ENCODE measurements around the gene HSP90AB1.
A peak's percentile ranks its signal among the peaks of the same experiment; 100 is the strongest.

The HSP90AB1 gene

DNA sequence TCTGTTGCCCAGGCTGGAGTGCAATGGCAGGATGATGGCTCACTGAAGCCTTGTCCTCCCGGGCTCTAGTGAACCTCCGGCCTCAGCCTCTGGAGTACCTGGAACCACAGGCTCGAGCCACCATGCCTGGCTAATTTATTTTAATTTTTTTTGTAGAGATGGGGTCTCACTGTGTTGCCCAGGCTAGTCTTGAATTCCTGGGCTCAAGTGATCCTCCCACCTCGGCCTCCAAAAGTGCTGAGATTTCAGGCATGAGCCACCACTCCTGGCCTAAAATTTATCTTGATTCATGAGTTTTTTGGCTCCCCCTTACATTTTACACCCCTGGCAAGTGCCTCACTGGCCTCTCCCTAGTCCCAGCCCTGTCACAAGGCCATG is 26.0 kb upstream of the HSP90AB1 start:
- TF ChIP-seq, protein P1, sequence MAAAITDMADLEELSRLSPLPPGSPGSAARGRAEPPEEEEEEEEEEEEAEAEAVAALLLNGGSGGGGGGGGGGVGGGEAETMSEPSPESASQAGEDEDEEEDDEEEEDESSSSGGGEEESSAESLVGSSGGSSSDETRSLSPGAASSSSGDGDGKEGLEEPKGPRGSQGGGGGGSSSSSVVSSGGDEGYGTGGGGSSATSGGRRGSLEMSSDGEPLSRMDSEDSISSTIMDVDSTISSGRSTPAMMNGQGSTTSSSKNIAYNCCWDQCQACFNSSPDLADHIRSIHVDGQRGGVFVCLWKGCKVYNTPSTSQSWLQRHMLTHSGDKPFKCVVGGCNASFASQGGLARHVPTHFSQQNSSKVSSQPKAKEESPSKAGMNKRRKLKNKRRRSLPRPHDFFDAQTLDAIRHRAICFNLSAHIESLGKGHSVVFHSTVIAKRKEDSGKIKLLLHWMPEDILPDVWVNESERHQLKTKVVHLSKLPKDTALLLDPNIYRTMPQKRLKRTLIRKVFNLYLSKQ (tag by site-specific recombination; IDR thresholded peaks at IDR 0.05; ENCODE audit: borderline replicate concordance) = no peak
- TF ChIP-seq ZNF121 (tag by site-specific recombination; IDR thresholded peaks at IDR 0.05) = peak; percentile 99
- POLR2A ChIA-PET = interaction anchor here (1.2 to 5.7 kb wide), 3 partner anchors 26 to 36 kb away, joined by 3 to 90 read pairs (median 9); partner anchors contain the start of gene HSP90AB1

DNA sequence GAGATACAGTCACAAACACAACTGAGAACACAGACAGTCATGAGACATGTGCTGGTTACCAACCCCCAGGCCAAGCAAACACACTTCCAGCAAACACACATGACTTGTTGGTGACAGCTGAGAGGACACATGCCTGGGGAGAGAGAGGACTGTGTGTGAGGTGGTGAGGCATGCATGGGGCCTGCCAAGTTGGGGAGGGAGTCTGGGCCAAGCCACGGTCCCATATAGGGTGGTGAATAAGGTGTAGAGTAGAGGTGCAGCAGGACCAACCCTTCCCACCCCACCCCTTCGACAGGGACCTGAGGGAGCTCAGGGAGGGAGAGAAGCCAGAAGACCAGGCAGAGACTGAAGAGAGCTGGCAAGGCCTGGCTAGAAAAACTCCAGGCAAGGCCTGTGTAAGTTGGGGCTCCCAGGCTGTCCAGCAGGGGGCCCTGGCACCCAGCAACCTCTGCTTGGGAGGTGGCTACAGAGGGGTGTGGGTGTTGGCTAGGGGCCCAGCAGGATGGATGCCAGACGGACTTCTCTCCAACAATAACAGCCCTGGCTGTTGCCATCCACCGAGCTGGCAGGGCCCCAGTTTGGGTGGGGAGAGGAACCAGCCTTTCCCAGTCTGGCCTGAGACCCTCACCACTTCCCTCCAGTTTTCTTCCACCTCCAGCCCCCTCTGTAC is 25.5 kb upstream of the HSP90AB1 start:
- Histone ChIP-seq H3K36me3 (ENCODE audit: control insufficient read depth in 2 of 2, insufficient read depth in 1 of 2, low read length in 2 of 2) (no peaks in the 10 kb centered on the region), H3K27ac (ENCODE audit: extremely low read depth, low read depth, low read length) (peak overlapping the region; percentile 60), H3K4me1 (ENCODE audit: control insufficient read depth, insufficient read depth, low read length) (peaks cover 23% of the 10 kb centered on the region), H3K4me3 (ENCODE audit: low read depth, low read length) (no peak overlapping the region), H3K9me3 (ENCODE audit: control insufficient read depth, insufficient read depth, low read depth, low read length) (no peaks in the 10 kb centered on the region)
- CTCF ChIA-PET = interaction anchor here (0.6 to 11.1 kb wide), 11 partner anchors 9 to 458 kb away, joined by 3 to 148 read pairs (median 4); partner anchors contain the start of genes HSP90AB1 and SLC35B2
- POLR2A ChIA-PET = interaction anchor here (0.6 to 5.7 kb wide), 7 partner anchors 25 to 87 kb away, joined by 3 to 90 read pairs (median 4); partner anchors contain the start of gene HSP90AB1
- TF ChIP-seq ZNF16 (tag by site-specific recombination; IDR thresholded peaks at IDR 0.05; ENCODE audit: low read depth) (no peak), ZNF621 (tag by site-specific recombination; IDR thresholded peaks at IDR 0.05) (no peak), ZNF560 (tag by site-specific recombination; IDR thresholded peaks at IDR 0.05; ENCODE audit: borderline replicate concordance) (no peak), SP3 (tag by site-specific recombination; IDR thresholded peaks at IDR 0.05) (no peak), SP2 (tag by site-specific recombination; IDR thresholded peaks at IDR 0.05) (peak; percentile 49), ZBTB17 (tag by site-specific recombination; IDR thresholded peaks at IDR 0.05) (peak; percentile 79), EGR2 (tag by site-specific recombination; IDR thresholded peaks at IDR 0.05; ENCODE audit: low read depth) (peak; percentile 67), ZBTB20 (tag by site-specific recombination; IDR thresholded peaks at IDR 0.05) (peak; percentile 84), ZNF785 (tag by site-specific recombination; IDR thresholded peaks at IDR 0.05) (no peak), ZNF660 (tag by site-specific recombination; IDR thresholded peaks at IDR 0.05) (no peak)
- TF ChIP-seq, protein P2, sequence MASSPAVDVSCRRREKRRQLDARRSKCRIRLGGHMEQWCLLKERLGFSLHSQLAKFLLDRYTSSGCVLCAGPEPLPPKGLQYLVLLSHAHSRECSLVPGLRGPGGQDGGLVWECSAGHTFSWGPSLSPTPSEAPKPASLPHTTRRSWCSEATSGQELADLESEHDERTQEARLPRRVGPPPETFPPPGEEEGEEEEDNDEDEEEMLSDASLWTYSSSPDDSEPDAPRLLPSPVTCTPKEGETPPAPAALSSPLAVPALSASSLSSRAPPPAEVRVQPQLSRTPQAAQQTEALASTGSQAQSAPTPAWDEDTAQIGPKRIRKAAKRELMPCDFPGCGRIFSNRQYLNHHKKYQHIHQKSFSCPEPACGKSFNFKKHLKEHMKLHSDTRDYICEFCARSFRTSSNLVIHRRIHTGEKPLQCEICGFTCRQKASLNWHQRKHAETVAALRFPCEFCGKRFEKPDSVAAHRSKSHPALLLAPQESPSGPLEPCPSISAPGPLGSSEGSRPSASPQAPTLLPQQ (tag by site-specific recombination; IDR thresholded peaks at IDR 0.05) = peak; percentile 80; the same call in 1 of the 2 replicates
- TF ChIP-seq, protein P3, sequence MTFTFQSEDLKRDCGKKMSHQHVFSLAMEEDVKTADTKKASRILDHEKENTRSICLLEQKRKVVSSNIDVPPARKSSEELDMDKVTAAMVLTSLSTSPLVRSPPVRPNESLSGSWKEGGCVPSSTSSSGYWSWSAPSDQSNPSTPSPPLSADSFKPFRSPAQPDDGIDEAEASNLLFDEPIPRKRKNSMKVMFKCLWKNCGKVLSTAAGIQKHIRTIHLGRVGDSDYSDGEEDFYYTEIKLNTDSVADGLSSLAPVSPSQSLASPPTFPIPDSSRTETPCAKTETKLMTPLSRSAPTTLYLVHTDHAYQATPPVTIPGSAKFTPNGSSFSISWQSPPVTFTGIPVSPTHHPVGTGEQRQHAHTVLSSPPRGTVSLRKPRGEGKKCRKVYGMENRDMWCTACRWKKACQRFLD (tag by site-specific recombination; IDR thresholded peaks at IDR 0.05) = no peak
- TF ChIP-seq, protein P4, sequence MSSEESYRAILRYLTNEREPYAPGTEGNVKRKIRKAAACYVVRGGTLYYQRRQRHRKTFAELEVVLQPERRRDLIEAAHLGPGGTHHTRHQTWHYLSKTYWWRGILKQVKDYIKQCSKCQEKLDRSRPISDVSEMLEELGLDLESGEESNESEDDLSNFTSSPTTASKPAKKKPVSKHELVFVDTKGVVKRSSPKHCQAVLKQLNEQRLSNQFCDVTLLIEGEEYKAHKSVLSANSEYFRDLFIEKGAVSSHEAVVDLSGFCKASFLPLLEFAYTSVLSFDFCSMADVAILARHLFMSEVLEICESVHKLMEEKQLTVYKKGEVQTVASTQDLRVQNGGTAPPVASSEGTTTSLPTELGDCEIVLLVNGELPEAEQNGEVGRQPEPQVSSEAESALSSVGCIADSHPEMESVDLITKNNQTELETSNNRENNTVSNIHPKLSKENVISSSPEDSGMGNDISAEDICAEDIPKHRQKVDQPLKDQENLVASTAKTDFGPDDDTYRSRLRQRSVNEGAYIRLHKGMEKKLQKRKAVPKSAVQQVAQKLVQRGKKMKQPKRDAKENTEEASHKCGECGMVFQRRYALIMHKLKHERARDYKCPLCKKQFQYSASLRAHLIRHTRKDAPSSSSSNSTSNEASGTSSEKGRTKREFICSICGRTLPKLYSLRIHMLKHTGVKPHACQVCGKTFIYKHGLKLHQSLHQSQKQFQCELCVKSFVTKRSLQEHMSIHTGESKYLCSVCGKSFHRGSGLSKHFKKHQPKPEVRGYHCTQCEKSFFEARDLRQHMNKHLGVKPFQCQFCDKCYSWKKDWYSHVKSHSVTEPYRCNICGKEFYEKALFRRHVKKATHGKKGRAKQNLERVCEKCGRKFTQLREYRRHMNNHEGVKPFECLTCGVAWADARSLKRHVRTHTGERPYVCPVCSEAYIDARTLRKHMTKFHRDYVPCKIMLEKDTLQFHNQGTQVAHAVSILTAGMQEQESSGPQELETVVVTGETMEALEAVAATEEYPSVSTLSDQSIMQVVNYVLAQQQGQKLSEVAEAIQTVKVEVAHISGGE (tag by site-specific recombination; conservative IDR thresholded peaks at IDR 0.05; ENCODE audit: low read depth) = no peak
- TF ChIP-seq, protein P5, sequence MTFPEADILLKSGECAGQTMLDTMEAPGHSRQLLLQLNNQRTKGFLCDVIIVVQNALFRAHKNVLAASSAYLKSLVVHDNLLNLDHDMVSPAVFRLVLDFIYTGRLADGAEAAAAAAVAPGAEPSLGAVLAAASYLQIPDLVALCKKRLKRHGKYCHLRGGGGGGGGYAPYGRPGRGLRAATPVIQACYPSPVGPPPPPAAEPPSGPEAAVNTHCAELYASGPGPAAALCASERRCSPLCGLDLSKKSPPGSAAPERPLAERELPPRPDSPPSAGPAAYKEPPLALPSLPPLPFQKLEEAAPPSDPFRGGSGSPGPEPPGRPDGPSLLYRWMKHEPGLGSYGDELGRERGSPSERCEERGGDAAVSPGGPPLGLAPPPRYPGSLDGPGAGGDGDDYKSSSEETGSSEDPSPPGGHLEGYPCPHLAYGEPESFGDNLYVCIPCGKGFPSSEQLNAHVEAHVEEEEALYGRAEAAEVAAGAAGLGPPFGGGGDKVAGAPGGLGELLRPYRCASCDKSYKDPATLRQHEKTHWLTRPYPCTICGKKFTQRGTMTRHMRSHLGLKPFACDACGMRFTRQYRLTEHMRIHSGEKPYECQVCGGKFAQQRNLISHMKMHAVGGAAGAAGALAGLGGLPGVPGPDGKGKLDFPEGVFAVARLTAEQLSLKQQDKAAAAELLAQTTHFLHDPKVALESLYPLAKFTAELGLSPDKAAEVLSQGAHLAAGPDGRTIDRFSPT (tag by site-specific recombination; IDR thresholded peaks at IDR 0.05) = peak; percentile 70; the same call in 1 of the 2 replicates
- TF ChIP-seq, protein P6, sequence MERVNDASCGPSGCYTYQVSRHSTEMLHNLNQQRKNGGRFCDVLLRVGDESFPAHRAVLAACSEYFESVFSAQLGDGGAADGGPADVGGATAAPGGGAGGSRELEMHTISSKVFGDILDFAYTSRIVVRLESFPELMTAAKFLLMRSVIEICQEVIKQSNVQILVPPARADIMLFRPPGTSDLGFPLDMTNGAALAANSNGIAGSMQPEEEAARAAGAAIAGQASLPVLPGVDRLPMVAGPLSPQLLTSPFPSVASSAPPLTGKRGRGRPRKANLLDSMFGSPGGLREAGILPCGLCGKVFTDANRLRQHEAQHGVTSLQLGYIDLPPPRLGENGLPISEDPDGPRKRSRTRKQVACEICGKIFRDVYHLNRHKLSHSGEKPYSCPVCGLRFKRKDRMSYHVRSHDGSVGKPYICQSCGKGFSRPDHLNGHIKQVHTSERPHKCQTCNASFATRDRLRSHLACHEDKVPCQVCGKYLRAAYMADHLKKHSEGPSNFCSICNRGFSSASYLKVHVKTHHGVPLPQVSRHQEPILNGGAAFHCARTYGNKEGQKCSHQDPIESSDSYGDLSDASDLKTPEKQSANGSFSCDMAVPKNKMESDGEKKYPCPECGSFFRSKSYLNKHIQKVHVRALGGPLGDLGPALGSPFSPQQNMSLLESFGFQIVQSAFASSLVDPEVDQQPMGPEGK (tag by site-specific recombination; IDR thresholded peaks at IDR 0.05) = peak; percentile 82
- TF ChIP-seq, protein P7, sequence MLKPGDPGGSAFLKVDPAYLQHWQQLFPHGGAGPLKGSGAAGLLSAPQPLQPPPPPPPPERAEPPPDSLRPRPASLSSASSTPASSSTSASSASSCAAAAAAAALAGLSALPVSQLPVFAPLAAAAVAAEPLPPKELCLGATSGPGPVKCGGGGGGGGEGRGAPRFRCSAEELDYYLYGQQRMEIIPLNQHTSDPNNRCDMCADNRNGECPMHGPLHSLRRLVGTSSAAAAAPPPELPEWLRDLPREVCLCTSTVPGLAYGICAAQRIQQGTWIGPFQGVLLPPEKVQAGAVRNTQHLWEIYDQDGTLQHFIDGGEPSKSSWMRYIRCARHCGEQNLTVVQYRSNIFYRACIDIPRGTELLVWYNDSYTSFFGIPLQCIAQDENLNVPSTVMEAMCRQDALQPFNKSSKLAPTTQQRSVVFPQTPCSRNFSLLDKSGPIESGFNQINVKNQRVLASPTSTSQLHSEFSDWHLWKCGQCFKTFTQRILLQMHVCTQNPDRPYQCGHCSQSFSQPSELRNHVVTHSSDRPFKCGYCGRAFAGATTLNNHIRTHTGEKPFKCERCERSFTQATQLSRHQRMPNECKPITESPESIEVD (tag by site-specific recombination; IDR thresholded peaks at IDR 0.05) = no peak

More for the DNA sequence above, 26.0 kb upstream of the HSP90AB1 start:
- peak overlapping the region; percentile 60 for H3K27ac ChIP-seq (ENCODE audit: extremely low read depth, low read depth, low read length)
- CTCF ChIA-PET = interaction anchor here (0.6 to 11.1 kb wide), 7 partner anchors 15 to 48 kb away, joined by 3 to 148 read pairs (median 4); partner anchors contain the start of gene HSP90AB1
- peaks cover 19% of the 10 kb centered on the region for H3K4me1 ChIP-seq (ENCODE audit: control insufficient read depth, insufficient read depth, low read length)
- no peaks in the 10 kb centered on the region for H3K9me3 ChIP-seq (ENCODE audit: control insufficient read depth, insufficient read depth, low read depth, low read length)
- no peak overlapping the region for H3K4me3 ChIP-seq (ENCODE audit: low read depth, low read length)
- H3K36me3 ChIP-seq (ENCODE audit: control insufficient read depth in 2 of 2, insufficient read depth in 1 of 2, low read length in 2 of 2) = no peaks in the 10 kb centered on the region
